ENCODE results near the gene ARAP1. TPM values are rescaled to one million over a fixed set of nuclear protein-coding genes. Genes with fewer than 3 reads are reported as not detected.

The ARAP1 gene
- polyA plus RNA-seq, 1 donor (not counting 4 experiments of a cell fraction or from before 2014, with no cell fraction given): 32.8 TPM

- Histone ChIP-seq H3K9me3 (ENCODE audit: control insufficient read depth, low read depth, low read length) (no peaks in the 10 kb centered on the region), H3K36me3 (ENCODE audit: control insufficient read depth in 2 of 2, extremely low read depth in 1 of 2, insufficient read depth in 2 of 2, low read length in 2 of 2) (peaks cover 1 to 4% of the 10 kb centered on the region in 2 experiments), H3K79me2 (ENCODE audit: control insufficient read depth, insufficient read depth, low read length) (peaks cover 18% of the 10 kb centered on the region), H3K4me3 (ENCODE audit: control insufficient read depth in 2 of 3, extremely low read depth in 1 of 3, insufficient read depth in 2 of 3, low read depth in 1 of 3, low read length in 3 of 3) (peak overlapping the region; percentile 71 to 96 (median 90)), H4K20me1 (ENCODE audit: control insufficient read depth, extremely low read depth, insufficient read depth, low read length) (peaks cover 3% of the 10 kb centered on the region), H3K4me1 (ENCODE audit: control insufficient read depth, extremely low read depth, insufficient read depth, low read length) (peaks cover 24% of the 10 kb centered on the region), H2AFZ (ENCODE audit: control insufficient read depth, low read length) (peak overlapping the region; percentile 42), H3K27ac (ENCODE audit: control insufficient read depth, insufficient read depth, low read length) (peak overlapping the region; percentile 61), H3K9ac (ENCODE audit: control insufficient read depth, extremely low read depth, insufficient read depth, low read length) (peak overlapping the region; percentile 74), H3K27me3 (ENCODE audit: control insufficient read depth, extremely low read depth, insufficient read depth, low read length) (no peaks in the 10 kb centered on the region), H3K9me1 (ENCODE audit: control insufficient read depth, extremely low read depth, insufficient read depth, low read length) (no peaks in the 10 kb centered on the region), H3K4me2 (ENCODE audit: control insufficient read depth, extremely low read depth, insufficient read depth, low read depth, low read length) (peak overlapping the region; percentile 94)
- FAIRE-seq (no peak), DNase-seq (ENCODE audit: low read depth, low spot score) (no peak)
- TF ChIP-seq CTCF (optimal IDR thresholded peaks at IDR 0.05 in 1 of 3, IDR thresholded peaks at IDR 0.05 in 1 of 3, conservative IDR thresholded peaks at IDR 0.05 in 1 of 3; ENCODE audit: extremely low read depth in 1 of 3, insufficient read depth in 2 of 3, low read length in 3 of 3) (no peak), EZH2 (IDR thresholded peaks at IDR 0.05; ENCODE audit: low read length) (no peak)
- dilution Hi-C loops (cut with MboI; ENCODE audit: extremely low pct_ligation_motif_present, low sequenced_read_pairs): loop anchor here (10.0 kb wide), 1 partner anchor 63 kb away; the partner anchor contains the start of gene ATG16L2
Observed at GRCh38 chr11:72751116-72752087, 806 bp downstream of the ARAP1 start.

DNA sequence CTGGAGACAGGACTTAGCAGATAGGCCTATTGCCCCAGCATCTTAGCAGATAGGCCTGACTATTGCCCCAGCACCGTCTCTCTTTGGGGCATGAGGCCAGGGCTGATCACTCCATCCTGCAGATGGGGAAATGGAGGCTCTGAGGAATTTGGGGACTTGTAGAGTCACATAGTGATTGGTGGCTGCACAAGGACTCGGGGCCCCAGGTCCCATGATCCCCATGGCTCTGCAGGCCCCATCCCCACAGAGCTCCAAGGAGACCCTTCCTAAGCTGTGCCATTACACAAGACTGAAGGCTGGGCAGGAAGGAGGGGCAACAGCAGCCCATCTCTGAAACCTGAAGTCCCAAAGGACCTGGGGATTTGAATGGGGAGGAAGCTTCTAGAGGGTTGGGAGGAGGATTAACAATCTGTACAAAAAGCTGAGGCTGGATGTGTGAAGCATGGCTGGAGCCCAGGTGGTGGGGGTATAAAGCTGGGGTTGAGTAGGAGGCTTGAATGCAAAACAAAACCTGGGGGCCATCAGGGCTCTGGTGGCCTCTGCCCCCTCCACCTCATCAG is 1.6 kb downstream of the ARAP1 start:
- dilution Hi-C loops (cut with MboI; ENCODE audit: extremely low pct_ligation_motif_present, low sequenced_read_pairs): loop anchor here (10.0 kb wide), 1 partner anchor 64 kb away; the partner anchor contains the start of gene ATG16L2
- Histone ChIP-seq H3K4me3 (ENCODE audit: control insufficient read depth in 2 of 3, extremely low read depth in 1 of 3, insufficient read depth in 2 of 3, low read depth in 1 of 3, low read length in 3 of 3) (peak overlapping the region; percentile 71 to 96 (median 90)), H3K27ac (ENCODE audit: control insufficient read depth, insufficient read depth, low read length) (no peak overlapping the region), H3K36me3 (ENCODE audit: control insufficient read depth in 2 of 2, extremely low read depth in 1 of 2, insufficient read depth in 2 of 2, low read length in 2 of 2) (peaks cover 1 to 4% of the 10 kb centered on the region in 2 experiments), H4K20me1 (ENCODE audit: control insufficient read depth, extremely low read depth, insufficient read depth, low read length) (peaks cover 3% of the 10 kb centered on the region), H3K9ac (ENCODE audit: control insufficient read depth, extremely low read depth, insufficient read depth, low read length) (peak overlapping the region; percentile 74), H3K79me2 (ENCODE audit: control insufficient read depth, insufficient read depth, low read length) (peaks cover 21% of the 10 kb centered on the region), H2AFZ (ENCODE audit: control insufficient read depth, low read length) (no peak overlapping the region), H3K9me1 (ENCODE audit: control insufficient read depth, extremely low read depth, insufficient read depth, low read length) (no peaks in the 10 kb centered on the region), H3K9me3 (ENCODE audit: control insufficient read depth, low read depth, low read length) (no peaks in the 10 kb centered on the region), H3K4me1 (ENCODE audit: control insufficient read depth, extremely low read depth, insufficient read depth, low read length) (peaks cover 24% of the 10 kb centered on the region), H3K4me2 (ENCODE audit: control insufficient read depth, extremely low read depth, insufficient read depth, low read depth, low read length) (peak overlapping the region; percentile 94), H3K27me3 (ENCODE audit: control insufficient read depth, extremely low read depth, insufficient read depth, low read length) (no peaks in the 10 kb centered on the region)
- TF ChIP-seq EZH2 (IDR thresholded peaks at IDR 0.05; ENCODE audit: low read length): no peak
- TF ChIP-seq CTCF (optimal IDR thresholded peaks at IDR 0.05 in 1 of 3, IDR thresholded peaks at IDR 0.05 in 1 of 3, conservative IDR thresholded peaks at IDR 0.05 in 1 of 3; ENCODE audit: extremely low read depth in 1 of 3, insufficient read depth in 2 of 3, low read length in 3 of 3): no peak
- FAIRE-seq: no peak
- DNase-seq (ENCODE audit: low read depth, low spot score): no peak
